GM18499 (cell line): ENCODE data around the gene SLC35F6.

Experiments used
- ATAC-seq: cut with Tn5 transposase; IDR thresholded peaks from one replicate; pipeline ENCODE4 v1.9.1; 2021; ENCODE audit warnings: moderate number of reproducible peaks; ENCODE audit not compliant: insufficient read depth, unreplicated experiment

SLC35F6 gene, protein sequence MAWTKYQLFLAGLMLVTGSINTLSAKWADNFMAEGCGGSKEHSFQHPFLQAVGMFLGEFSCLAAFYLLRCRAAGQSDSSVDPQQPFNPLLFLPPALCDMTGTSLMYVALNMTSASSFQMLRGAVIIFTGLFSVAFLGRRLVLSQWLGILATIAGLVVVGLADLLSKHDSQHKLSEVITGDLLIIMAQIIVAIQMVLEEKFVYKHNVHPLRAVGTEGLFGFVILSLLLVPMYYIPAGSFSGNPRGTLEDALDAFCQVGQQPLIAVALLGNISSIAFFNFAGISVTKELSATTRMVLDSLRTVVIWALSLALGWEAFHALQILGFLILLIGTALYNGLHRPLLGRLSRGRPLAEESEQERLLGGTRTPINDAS

DNA sequence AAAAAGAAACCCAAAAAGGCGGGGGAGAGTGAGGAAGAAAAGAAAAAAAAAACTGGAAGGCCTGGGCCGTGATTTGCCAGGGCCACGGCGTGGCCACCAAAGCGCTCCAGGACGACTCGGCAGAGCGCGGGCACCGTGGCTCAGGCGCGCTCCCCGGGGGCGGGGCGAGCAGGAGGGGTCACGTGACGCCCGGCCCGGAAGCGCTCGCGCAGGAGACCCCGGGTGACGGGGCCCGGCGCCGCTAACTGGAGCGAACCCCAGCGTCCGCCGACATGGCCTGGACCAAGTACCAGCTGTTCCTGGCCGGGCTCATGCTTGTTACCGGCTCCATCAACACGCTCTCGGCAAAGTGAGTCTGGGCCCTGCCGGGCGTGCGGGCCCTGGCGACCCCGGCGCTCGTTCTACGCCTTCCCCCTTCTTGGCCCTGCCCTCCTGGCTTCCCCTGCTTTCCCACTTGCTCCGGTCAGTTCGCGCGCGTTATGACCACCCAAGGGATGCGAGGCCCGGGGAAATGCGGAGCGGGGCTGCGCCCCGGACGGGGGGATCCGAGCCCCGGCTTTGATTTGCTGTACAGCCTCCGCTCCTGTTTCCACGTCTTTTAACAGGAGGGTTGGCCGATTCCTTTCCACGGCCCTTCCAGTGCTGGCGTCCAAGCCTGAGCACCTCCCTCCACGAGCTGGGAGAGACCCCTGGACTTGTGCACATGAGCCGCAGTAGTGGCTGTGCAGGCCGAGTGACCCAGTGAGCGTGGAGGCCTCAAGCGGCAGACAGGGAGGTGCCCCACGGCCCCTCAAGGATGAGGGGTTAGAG, at the start of gene SLC35F6:
Gene SLC35F6 (plus strand): TSS at position 207 of the 810 bp plus-strand sequence. CDS start 66 bp downstream, at position 273.
- no peak for ATAC-seq

DNA sequence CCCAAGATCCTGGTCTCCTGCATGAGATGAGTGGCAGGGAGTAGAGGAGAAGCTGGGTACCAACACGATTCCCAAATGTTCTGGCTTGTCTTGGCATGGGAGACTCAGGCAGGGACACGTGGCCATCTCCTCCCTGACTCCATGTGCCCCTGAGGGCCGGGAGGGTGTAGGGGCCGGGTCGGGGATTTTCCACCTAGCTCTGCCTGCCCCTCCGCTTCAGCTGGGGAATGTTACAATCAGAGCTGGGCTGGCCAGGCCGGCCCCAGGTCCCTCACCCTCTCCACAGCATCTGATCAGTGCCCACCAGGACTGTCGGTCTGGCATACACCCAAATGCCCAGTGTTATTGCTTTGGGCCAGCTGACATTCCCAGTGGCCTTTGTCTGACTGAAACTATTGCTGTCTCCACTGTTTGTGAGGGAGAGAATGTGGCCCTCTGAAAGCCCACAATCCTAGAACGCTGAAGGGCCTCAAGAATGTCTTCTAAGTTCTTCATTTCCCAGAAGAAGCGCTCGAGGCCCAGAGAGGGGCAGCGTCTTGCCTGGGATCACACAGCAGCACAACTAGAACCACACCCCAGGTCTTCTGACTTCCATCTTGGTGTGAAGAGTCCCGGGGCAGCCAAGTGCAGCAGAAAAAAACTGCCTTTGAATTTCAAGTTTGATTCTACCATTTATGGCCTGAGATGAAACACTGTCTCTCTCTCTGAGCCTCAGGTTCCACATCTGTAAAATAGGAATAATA, 48.4 kb upstream of the SLC35F6 start:
- no peak for ATAC-seq

DNA sequence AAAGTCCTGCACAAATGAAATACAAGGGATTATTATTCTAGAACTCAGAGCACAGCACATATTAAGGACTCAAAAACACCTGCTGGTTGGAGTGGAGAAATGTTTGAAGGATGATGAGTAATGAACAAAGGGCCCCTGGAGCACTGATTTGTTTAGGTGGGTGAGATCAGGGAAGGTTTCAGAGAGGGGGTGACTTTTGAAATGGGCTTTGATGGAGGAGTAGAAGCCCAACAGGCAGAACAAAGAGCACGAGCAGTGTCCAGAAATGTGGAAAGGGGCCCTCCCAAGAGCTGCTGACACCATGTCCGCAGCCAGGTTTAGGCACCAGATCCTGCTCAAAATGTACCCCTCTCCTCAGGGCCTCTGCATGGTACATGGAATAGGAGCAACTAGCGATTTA, 47.7 kb upstream of the SLC35F6 start:
- ATAC-seq = no peak

DNA sequence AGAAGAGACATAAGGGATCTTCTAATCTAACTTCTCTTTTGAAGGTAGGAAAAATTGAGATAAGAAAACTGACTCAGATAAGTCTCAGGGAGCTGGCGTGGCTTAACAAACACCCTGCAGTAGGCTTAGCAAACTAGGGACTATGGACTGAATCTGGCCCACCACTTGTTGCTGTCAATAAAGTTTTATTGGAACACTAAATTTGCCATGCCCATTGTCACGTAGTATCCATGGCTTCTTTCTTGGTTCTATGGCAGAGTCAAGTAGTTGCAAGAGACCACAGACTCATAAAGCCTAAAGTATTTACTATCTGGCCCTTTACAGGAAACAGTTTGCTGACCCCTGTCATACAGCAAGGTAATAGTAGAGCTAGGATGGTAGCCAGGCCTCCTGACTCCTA, 47.3 kb upstream of the SLC35F6 start:
- no peak for ATAC-seq

DNA sequence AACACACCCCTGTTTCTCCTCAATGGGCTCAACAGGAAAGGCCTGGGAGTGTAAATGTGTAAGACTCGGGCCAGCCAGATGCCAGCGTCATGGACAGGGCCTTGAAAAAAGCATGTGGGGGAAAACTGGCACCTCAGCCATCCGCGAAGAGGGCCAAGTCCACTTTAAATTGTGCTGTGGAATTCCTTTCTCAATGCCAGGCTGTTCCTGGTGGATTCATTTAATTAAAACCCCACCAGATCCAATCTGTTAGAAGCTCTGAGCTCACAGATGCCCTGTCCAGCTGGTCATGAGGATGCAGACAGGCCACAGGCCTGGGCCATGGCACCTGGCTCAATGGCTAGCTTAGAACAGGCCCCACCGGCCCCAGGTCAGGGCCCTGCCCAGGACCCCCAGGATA, 46.7 kb upstream of the SLC35F6 start:
- no peak for ATAC-seq

DNA sequence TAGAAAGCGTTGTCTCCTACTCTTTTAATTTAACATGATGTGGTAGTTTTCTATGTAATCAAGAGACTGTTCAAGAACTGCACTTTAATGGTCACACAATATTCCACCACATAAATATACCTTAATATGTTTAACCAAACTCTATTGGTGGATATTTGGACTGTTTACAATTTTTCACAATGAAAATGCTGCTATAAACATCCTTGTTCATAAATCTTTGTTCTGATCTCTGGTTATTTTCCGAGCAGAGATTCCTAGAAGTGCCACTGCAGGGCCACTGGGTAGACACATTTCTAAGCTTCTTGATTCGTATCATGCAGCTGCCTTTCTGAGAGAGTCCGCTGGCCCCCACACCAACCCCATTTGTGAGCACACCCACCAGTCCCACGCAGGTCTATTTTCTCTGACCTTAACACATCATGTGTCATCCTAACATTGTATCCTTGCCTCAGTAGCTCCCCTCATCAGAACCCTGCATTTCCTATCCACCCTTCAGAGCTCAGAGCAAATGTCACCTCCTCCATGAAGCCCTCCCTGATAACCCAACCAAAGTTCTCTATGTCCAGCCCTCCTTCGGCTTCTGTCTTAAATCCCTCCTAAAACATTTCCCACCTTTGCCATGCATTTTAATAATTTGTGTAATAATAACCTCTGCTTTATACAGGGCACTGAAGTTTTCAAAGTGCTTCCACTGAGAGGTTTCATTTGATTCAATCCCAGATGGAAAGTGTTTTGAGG, 45.0 kb upstream of the SLC35F6 start:
- no peak for ATAC-seq

DNA sequence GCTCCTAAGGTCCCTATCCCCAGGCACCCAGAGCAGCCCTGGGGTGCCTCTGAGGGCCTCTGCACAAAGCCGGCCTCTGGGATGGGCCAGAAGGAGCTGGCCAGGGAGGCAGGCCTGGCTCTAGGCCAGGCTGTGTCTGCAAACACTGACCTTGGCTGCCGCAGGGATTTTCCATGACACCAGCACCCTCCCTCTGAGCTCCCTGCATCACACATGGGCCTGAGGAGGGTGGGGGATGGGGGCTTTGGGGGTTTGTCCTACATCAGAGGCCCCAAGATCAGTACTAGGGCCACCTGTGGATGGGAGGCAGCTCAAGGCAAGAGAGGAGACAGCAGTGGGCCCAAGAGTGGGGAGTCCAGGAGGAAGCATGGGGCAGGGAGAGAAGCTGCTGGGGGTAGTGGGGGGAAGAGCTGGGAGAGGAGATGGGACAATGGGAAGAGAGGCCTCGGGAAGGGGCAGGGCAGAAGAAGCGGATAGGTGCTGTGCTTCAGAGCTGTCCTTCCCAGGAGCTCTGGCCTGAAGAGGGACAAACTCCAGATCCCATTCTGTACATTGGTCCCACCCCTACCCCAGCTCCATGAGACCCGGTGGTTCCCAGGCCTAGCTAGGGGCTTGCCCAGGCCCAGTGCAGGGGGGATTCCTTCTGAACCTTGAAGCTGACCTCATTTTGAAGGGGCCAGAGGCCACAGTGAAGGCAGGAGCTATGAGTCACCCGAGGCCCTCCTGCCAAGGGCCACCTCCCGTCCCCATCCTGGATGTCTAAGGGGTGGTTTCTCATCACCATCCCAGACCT, 43.6 kb upstream of the SLC35F6 start:
- no peak for ATAC-seq

DNA sequence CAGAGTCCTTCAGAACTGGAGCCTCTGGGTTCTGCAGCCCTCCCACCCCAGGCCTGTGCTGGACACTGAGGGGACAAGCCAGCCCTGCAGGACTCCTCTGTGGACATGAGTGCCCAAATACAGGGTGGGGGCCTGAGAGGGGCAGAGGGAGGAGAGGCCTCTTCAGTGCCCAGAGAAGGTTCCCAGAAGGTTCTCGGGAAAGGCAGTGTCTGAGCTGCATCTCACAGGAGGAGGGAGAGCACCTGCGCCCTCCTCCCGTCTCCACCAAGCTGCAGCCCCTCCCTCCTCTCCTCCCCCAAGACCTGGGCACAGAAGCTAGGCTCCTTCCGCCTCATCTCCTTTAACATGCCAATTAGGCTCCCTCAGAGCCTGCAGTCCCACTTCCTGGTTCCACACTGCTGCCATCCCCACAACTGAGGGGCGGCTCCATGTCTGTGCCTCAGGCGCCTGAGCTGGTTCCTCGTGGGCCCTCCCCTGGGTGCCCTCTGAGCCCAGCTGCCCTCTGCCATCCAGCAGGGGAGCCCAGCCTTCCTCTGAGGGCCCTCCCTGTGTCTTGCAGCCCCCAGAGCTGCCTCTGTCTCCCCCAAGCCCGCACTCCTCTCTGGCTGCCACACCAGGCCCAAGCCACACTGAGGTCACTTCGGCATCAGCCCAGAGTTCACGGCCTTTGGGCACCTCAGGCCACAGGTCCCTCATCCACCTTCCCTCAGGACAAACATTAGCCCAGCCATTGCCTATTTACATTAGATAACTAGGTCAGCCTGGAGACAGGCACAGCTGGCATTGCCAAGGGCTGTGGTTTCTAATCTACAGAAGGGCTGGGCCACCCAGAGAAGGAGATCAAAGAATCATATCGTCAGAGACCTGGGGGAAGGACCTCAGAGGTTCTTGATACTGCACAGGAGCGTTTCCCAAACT, 42.7 kb upstream of the SLC35F6 start:
- no peak for ATAC-seq

DNA sequence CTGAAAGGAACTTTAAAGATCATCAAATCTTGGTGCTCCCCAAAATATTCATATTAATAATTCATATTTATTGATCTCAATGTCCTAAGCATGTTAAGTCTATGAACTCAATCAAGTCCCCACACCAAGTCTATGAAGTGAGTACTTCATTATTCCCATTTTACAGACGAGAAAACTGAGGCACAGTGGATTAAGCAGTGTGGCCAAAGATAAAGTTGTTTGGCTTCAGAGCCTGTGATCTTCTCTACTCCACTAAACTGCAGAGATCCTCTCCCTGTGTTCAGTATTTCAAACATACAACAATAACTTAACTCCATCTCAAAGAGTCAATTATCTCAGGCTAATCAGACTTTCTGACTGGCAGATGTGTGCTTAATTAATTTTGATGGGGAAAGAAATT, 41.8 kb upstream of the SLC35F6 start:
- ATAC-seq = no peak

DNA sequence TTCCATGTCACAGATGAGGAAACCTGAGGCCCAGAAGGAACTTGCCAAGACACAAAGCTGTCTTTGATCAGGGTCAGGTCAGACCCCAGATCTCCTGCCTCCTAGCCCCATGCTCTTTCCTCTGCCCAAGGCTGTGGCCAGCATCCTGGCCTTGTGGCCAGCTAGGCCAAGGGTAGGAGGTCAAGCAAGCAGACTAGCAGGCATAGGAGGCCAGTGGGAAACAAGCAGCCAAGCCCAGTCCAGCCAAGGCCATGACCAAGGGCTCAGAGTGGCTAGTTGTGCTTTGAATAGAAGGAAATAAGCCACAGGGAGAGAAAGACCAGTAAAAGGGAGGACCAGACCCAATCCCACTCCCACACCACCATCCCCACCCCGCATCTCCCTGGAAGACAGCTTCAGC, 41.2 kb upstream of the SLC35F6 start:
- no peak for ATAC-seq

DNA sequence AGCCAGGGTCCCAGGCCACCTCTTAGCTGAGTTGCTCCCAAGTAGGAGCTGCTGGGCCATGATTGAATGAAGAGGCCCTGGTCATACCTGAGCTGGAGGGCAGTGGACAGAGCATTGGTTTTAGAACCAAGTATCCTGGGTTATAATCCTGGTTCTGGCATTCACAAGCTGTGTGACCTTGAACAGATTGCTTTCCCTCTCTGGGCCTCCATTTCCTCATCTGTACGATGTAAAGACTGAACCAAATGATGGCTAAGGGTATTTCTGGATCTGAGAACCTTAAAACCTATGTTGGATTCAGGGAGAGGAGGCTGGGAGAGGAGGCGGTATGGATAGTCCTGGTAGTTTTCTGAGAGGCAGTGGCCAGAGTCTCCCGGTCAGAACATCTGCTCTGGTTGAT, 40.6 kb upstream of the SLC35F6 start:
- no peak for ATAC-seq

DNA sequence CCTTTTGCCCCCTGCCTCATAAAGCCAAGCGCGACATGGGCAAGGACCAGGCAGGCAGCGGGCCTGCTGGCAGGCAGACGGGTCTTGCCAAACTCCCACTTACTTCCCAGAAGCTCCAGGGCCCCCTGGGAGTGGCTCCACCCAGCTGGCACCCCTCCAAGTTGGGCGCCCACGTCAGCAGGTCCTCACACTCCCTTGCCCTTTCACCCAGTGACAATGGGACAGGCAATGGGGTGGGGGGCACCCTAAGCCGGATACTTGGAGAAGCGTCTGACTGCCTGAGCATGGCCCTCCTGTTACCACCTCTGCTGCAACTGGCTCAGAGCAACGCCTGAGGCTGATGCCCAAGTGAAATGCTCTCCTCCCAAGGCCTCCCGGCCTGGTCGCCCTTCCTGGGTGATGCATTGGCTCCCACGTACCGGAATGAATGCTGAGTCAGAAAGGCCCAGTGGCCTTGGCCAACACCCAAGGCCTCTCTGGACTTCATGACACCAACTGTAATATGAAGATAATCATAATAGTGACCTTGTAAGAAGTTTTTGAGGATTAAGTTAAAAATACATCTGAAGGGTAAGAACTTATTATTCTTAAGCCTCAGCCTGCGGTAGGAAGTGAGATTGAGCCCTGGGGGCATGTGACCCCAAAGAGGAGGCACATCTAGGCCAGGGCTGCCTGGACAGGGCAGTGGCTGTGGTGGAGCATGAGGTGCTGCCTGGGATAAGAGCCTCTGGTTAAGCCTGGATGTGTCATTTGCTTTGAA, 39.9 kb upstream of the SLC35F6 start:
- no peak for ATAC-seq

DNA sequence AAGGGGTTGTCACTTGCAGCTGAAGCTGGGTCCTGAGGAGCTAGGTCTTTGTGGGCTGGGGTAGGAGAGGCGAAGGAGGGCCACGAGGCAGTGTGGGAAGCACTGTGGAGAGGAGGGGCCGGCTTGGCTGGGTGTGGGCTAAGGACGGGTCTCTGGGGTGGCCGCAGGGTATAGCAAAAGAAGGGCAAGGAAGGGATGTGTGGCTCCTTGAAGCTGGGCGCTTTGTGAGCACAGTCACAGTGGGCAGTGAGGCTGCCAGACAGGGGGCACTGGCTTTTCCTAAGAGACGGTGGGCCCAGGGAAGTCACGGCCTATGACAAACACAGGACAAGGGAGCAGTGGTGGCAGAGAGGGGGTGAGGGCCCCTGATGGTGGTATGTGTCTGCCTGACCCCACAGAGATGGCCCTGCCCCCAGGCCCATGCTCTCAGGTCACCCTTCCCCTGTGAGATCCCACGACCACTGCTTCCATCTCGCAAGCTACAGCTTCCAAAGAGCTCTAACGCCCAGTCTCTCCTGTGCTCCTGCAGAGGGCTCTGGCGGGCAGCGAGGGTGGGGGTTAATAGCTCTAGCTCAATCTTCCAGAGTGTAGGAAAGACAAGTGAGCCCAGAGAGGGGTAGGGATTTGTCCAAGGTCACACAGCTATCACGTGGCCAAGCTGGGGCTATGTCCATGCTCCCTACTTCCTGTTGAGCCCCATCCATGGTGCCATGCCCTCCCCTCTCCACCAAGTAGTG, 39.1 kb upstream of the SLC35F6 start:
- no peak for ATAC-seq

DNA sequence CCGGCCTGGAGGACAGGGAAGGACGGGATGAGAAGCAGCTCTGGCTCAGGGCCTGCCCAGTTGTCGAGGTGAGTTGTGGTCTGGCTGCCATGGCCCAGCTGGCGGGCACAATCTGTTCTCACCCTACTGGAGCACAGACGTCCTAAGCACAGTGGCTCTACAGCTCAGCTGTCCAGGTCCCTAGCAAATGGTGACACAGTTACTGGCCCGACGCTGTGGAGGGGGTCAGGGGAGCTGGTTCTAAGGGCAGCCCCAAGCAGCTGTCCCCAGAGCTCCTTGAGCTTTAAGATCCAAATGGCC, 38.6 kb upstream of the SLC35F6 start:
- ATAC-seq = no peak

DNA sequence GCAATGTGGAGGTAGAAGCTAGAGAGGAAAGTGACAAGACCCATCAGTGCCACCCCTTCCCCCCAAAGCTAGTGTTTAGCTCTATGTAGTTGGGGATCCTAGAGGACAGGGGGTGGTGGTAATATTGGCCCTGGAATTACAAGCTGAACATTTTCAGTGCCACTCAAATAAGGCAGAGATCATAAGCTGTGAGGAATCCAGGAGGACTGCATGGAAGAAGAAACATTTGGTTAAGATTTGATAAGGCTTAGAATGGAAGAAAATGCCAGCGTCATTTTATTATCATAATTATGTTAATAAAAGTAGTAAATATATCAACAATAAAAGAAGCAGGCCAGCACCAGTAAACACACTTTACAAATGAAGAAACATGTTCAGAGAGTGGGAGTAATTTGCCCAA, 37.9 kb upstream of the SLC35F6 start:
- ATAC-seq = no peak

DNA sequence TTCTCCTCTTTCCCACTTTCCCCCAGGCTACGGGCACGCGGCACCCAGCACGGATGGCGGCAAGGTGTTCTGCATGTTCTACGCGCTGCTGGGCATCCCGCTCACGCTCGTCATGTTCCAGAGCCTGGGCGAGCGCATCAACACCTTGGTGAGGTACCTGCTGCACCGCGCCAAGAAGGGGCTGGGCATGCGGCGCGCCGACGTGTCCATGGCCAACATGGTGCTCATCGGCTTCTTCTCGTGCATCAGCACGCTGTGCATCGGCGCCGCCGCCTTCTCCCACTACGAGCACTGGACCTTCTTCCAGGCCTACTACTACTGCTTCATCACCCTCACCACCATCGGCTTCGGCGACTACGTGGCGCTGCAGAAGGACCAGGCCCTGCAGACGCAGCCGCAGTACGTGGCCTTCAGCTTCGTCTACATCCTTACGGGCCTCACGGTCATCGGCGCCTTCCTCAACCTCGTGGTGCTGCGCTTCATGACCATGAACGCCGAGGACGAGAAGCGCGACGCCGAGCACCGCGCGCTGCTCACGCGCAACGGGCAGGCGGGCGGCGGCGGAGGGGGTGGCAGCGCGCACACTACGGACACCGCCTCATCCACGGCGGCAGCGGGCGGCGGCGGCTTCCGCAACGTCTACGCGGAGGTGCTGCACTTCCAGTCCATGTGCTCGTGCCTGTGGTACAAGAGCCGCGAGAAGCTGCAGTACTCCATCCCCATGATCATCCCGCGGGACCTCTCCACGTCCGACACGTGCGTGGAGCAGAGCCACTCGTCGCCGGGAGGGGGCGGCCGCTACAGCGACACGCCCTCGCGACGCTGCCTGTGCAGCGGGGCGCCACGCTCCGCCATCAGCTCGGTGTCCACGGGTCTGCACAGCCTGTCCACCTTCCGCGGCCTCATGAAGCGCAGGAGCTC, 36.2 kb upstream of the SLC35F6 start:
- ATAC-seq = no peak
